Trophoblast cell (in vitro differentiated cells and primary cell): ENCODE results near the gene ZNF75A.
"Not testable (repeated sequence)": the region's sequence is repeated elsewhere in the genome, so short reads cannot be mapped to it uniquely, and the experiment has no call there.

ENCODE experiments used
- DNase-seq, 2 donors: peaks; one replicate each; pipeline ENCODE4 v3.0.0-alpha.2; 2016
- H2AFZ ChIP-seq: 2 replicates; pipeline ENCODE4 v1.6.1; 2013; ENCODE audit warnings: low read length, moderate library complexity, mild to moderate bottlenecking; ENCODE audit not compliant: insufficient read depth, poor library complexity
- H2AK5ac ChIP-seq: 2 replicates; pipeline ENCODE4 v1.6.1; 2013; ENCODE audit warnings: mild to moderate bottlenecking, low read length
- H2BK120ac ChIP-seq: 2 replicates; pipeline ENCODE4 v1.6.1; 2013; ENCODE audit warnings: low read length, mild to moderate bottlenecking, moderate library complexity; ENCODE audit not compliant: insufficient read depth, poor library complexity
- H2BK12ac ChIP-seq: 2 replicates; pipeline ENCODE4 v1.6.1; 2013; ENCODE audit warnings: mild to moderate bottlenecking, low read length, moderate library complexity
- H2BK5ac ChIP-seq: 2 replicates; pipeline ENCODE4 v1.6.1; 2013; ENCODE audit warnings: low read length, low read depth, moderate library complexity, mild to moderate bottlenecking; ENCODE audit not compliant: poor library complexity
- H3K14ac ChIP-seq: 2 replicates; pipeline ENCODE4 v1.6.1; 2013; ENCODE audit warnings: mild to moderate bottlenecking, low read length
- H3K18ac ChIP-seq: 2 replicates; pipeline ENCODE4 v1.6.1; 2013; ENCODE audit warnings: mild to moderate bottlenecking, low read length
- H3K23ac ChIP-seq: 2 replicates; pipeline ENCODE4 v1.6.1; 2013; ENCODE audit warnings: low read length
- H3K27ac ChIP-seq: 2 replicates; pipeline ENCODE4 v1.5.1; 2013; ENCODE audit warnings: low read depth, mild to moderate bottlenecking, inconsistent platforms, low read length, moderate library complexity
- H3K27me3 ChIP-seq: 2 replicates; pipeline ENCODE4 v1.6.1; 2013; ENCODE audit warnings: inconsistent platforms, mild to moderate bottlenecking, low read length, moderate library complexity; ENCODE audit not compliant: insufficient read depth
- H3K36me3 ChIP-seq, 2 experiments: 1 replicate in 1 of 2; 2 replicates in 1 of 2; pipeline ENCODE4 v1.6.1; 2013; ENCODE audit warnings: low read length in 2 of 2, mild to moderate bottlenecking in 2 of 2, moderate library complexity in 1 of 2; ENCODE audit not compliant: insufficient read depth in 2 of 2, control insufficient read depth in 1 of 2
- H3K4ac ChIP-seq: 2 replicates; pipeline ENCODE4 v1.6.1; 2013; ENCODE audit warnings: low read depth, mild to moderate bottlenecking, low read length, moderate library complexity
- H3K4me1 ChIP-seq, 2 experiments: 1 replicate in 1 of 2; 2 replicates in 1 of 2; pipeline ENCODE4 v1.6.1; 2013; ENCODE audit warnings: low read length in 2 of 2, mild to moderate bottlenecking in 2 of 2, moderate library complexity in 1 of 2; ENCODE audit not compliant: insufficient read depth in 2 of 2, control insufficient read depth in 1 of 2
- H3K4me2 ChIP-seq: 2 replicates; pipeline ENCODE4 v1.6.1; 2013; ENCODE audit warnings: inconsistent platforms, mild to moderate bottlenecking, low read length, moderate library complexity
- H3K4me3 ChIP-seq: 2 replicates; pipeline ENCODE4 v1.5.1; 2013; ENCODE audit warnings: mild to moderate bottlenecking, low read depth, low read length, inconsistent platforms
- H3K79me1 ChIP-seq: one replicate; pipeline ENCODE4 v1.6.1; 2013; ENCODE audit warnings: low read length
- H3K79me2 ChIP-seq: 2 replicates; pipeline ENCODE4 v1.6.1; 2013; ENCODE audit warnings: low read length, mild to moderate bottlenecking; ENCODE audit not compliant: control insufficient read depth, insufficient read depth, poor library complexity
- H3K9ac ChIP-seq: 2 replicates; pipeline ENCODE4 v1.6.1; 2013; ENCODE audit warnings: mild to moderate bottlenecking, low read length
- H3K9me3 ChIP-seq: 2 replicates; pipeline ENCODE4 v1.6.1; 2013; ENCODE audit warnings: low read depth, mild to moderate bottlenecking, control low read depth, inconsistent platforms, low read length; ENCODE audit not compliant: insufficient read depth
- H4K12ac ChIP-seq: 2 replicates; pipeline ENCODE4 v1.6.1; 2013; ENCODE audit warnings: low read depth, mild to moderate bottlenecking, low read length, moderate library complexity
- H4K8ac ChIP-seq: 2 replicates; pipeline ENCODE4 v1.6.1; 2013; ENCODE audit warnings: low read depth, mild to moderate bottlenecking, low read length, moderate library complexity
- H4K91ac ChIP-seq: one replicate; pipeline ENCODE4 v1.6.1; 2013; ENCODE audit warnings: low read depth, mild to moderate bottlenecking, low read length, moderate library complexity
- WGBS: extraction: QIAGEN DNeasy Blood & Tissue Kit; methylation state at CpG from one replicate; pipeline ENCODE4 v1.1.7; 2013; ENCODE audit warnings: missing lambda C conversion rate; ENCODE audit not compliant: insufficient read length, insufficient coverage; ENCODE audit errors: extremely low coverage; 5-methylcytosine and 5-hydroxymethylcytosine counted together

The ZNF75A gene

GRCh38 chr16:3270718-3271117, 34.6 kb upstream of the ZNF75A start:
- H2BK12ac ChIP-seq, H3K14ac ChIP-seq, H2AK5ac ChIP-seq, H3K9ac ChIP-seq, H4K8ac ChIP-seq, H3K27me3 ChIP-seq, H3K23ac ChIP-seq, H3K18ac ChIP-seq, H4K91ac ChIP-seq, H2BK5ac ChIP-seq, H3K4ac ChIP-seq, H3K79me1 ChIP-seq, H2AFZ ChIP-seq, DNase-seq, H3K4me3 ChIP-seq, H3K4me2 ChIP-seq, H3K36me3 ChIP-seq, H3K79me2 ChIP-seq, H3K4me1 ChIP-seq, H2BK120ac ChIP-seq, H3K27ac ChIP-seq, H4K12ac ChIP-seq: not testable (repeated sequence)
- WGBS: no CpG with 5 or more reads among the region's 5 CpGs
- peaks cover 10% of the 10 kb centered on the region for H3K9me3 ChIP-seq

- not testable (repeated sequence) for H3K4me3 ChIP-seq, H3K14ac ChIP-seq, H2BK12ac ChIP-seq, DNase-seq, H4K8ac ChIP-seq, H3K23ac ChIP-seq, H2BK120ac ChIP-seq, H2AFZ ChIP-seq, H3K4me1 ChIP-seq, H3K27me3 ChIP-seq, H3K4me2 ChIP-seq, H4K12ac ChIP-seq, H4K91ac ChIP-seq, H3K36me3 ChIP-seq, H2AK5ac ChIP-seq, H3K18ac ChIP-seq, H3K9ac ChIP-seq, H3K27ac ChIP-seq, H3K79me1 ChIP-seq, H2BK5ac ChIP-seq, H3K79me2 ChIP-seq, H3K4ac ChIP-seq
- no CpG with 5 or more reads among the region's 22 CpGs for WGBS
- peaks cover 10% of the 10 kb centered on the region for H3K9me3 ChIP-seq
Measured at GRCh38 chr16:3271281-3271680, 34.0 kb upstream of the ZNF75A start.

GRCh38 chr16:3274490-3274889, 30.8 kb upstream of the ZNF75A start:
- H3K18ac ChIP-seq: no peak overlapping the region
- WGBS: no CpG with 5 or more reads among the region's 4 CpGs
- no peak overlapping the region for H2BK12ac ChIP-seq
- no peak overlapping the region for H3K4me3 ChIP-seq
- H3K4ac ChIP-seq: no peak overlapping the region
- no peak overlapping the region for H3K27ac ChIP-seq
- no peak overlapping the region for H4K8ac ChIP-seq
- no peaks in the 10 kb centered on the region for H3K79me1 ChIP-seq
- no peak overlapping the region for H3K14ac ChIP-seq
- no peak overlapping the region for H2BK5ac ChIP-seq
- H3K9ac ChIP-seq: no peak overlapping the region
- peaks cover 7% of the 10 kb centered on the region for H3K9me3 ChIP-seq
- no peak overlapping the region for H3K23ac ChIP-seq
- no peaks in the 10 kb centered on the region for H3K4me1 ChIP-seq
- H3K27me3 ChIP-seq: no peaks in the 10 kb centered on the region
- no peaks in the 10 kb centered on the region for H3K79me2 ChIP-seq
- H4K12ac ChIP-seq: no peak overlapping the region
- no peak overlapping the region for H4K91ac ChIP-seq
- H3K4me2 ChIP-seq: peak overlapping the region; percentile 27
- H3K36me3 ChIP-seq: no peaks in the 10 kb centered on the region
- no peak overlapping the region for H2AK5ac ChIP-seq
- DNase-seq: no peak
- no peak overlapping the region for H2AFZ ChIP-seq
- no peak overlapping the region for H2BK120ac ChIP-seq

- no peak for DNase-seq
- H3K9me3 ChIP-seq: peaks cover 7% of the 10 kb centered on the region
- no peak overlapping the region for H3K18ac ChIP-seq
- H3K4me2 ChIP-seq: peak overlapping the region; percentile 27
- H4K12ac ChIP-seq: no peak overlapping the region
- H2BK5ac ChIP-seq: no peak overlapping the region
- no peak overlapping the region for H3K14ac ChIP-seq
- H3K4ac ChIP-seq: no peak overlapping the region
- H3K36me3 ChIP-seq: no peaks in the 10 kb centered on the region
- no peak overlapping the region for H2BK120ac ChIP-seq
- no peak overlapping the region for H3K27ac ChIP-seq
- H4K91ac ChIP-seq: no peak overlapping the region
- no peak overlapping the region for H2AK5ac ChIP-seq
- H3K27me3 ChIP-seq: no peaks in the 10 kb centered on the region
- H2AFZ ChIP-seq: no peak overlapping the region
- H3K9ac ChIP-seq: no peak overlapping the region
- no peak overlapping the region for H3K4me3 ChIP-seq
- H4K8ac ChIP-seq: no peak overlapping the region
- H3K79me1 ChIP-seq: no peaks in the 10 kb centered on the region
- no peak overlapping the region for H2BK12ac ChIP-seq
- H3K23ac ChIP-seq: no peak overlapping the region
- no peaks in the 10 kb centered on the region for H3K79me2 ChIP-seq
- no peaks in the 10 kb centered on the region for H3K4me1 ChIP-seq
Measured at GRCh38 chr16:3274947-3275346, 30.4 kb upstream of the ZNF75A start.
